Vagina (tissue), 2 donors: ENCODE results near the gene SRSF3. TPM values are rescaled to one million over a fixed set of nuclear protein-coding genes. Genes with fewer than 3 reads are reported as not detected.

Source experiments
- DNase-seq, 2 donors: peaks; one replicate each; pipeline ENCODE4 v3.0.0-alpha.2; 2017; ENCODE audit errors: extremely low spot score in 2 of 2
- H3K27ac ChIP-seq: fragments of 200-600 bp; sonication (generic); one replicate; pipeline ENCODE4 v1.5.1; 2019
- H3K27me3 ChIP-seq: fragments of 200-600 bp; sonication (generic); one replicate; pipeline ENCODE4 v1.5.1; 2019
- H3K36me3 ChIP-seq, 2 donors: fragments of 200-600 bp; sonication (generic); one replicate each; pipeline ENCODE4 v1.5.1; 2017 to 2019
- H3K4me1 ChIP-seq: fragments of 200-600 bp; sonication (generic); one replicate; pipeline ENCODE4 v1.5.1; 2019
- H3K4me3 ChIP-seq, 2 donors: fragments of 200-600 bp; sonication (generic); 1 replicate in 1 of 2; 2 replicates in 1 of 2; pipeline ENCODE4 v1.5.1; 2016 to 2019
- H3K9me3 ChIP-seq: fragments of 200-600 bp; sonication (generic); one replicate; pipeline ENCODE4 v1.5.1; 2019
- POLR2A ChIP-seq, 2 donors: fragments of 450-650 bp; IDR thresholded peaks; one replicate each; pipeline ENCODE4 v1.6.1; 2017; ENCODE audit warnings: antibody characterized with exemption in 2 of 2, mild to moderate bottlenecking in 2 of 2, moderate library complexity in 2 of 2
- POLR2AphosphoS5 ChIP-seq, 2 donors: sonication (generic); formaldehyde crosslinking; IDR thresholded peaks; one replicate each; pipeline ENCODE4 v1.9.0; 2017; ENCODE audit warnings: antibody characterized with exemption in 2 of 2, mild to moderate bottlenecking in 2 of 2, low read depth in 1 of 2; ENCODE audit not compliant: insufficient read depth in 1 of 2
- intact Hi-C: fragments of 100-400 bp; cut with DNase I; formaldehyde crosslinking; loops from one replicate; pipeline ENCODE4 v1.15.1; 2023
- total RNA-seq: library from RNA; depleted of rRNA; stranded (reverse); fragments of >200 nt; gene quantifications from one replicate; pipeline ENCODE4 v1.2.3, GENCODE V29; 2016
- TF ChIP-seq, protein P1 (sequence below), 3 experiments: fragments of 450-650 bp in 2 of 3; fragments of 200-600 bp in 1 of 3; sonication (generic) in 1 of 3; IDR thresholded peaks; one replicate each; pipeline ENCODE4 v1.5.1; 2017 to 2019; ENCODE audit warnings: antibody characterized with exemption in 3 of 3, mild to moderate bottlenecking in 2 of 3, moderate library complexity in 2 of 3

SRSF3 gene
- total RNA-seq, 1 donor from 2014 or later = 144 TPM

DNA sequence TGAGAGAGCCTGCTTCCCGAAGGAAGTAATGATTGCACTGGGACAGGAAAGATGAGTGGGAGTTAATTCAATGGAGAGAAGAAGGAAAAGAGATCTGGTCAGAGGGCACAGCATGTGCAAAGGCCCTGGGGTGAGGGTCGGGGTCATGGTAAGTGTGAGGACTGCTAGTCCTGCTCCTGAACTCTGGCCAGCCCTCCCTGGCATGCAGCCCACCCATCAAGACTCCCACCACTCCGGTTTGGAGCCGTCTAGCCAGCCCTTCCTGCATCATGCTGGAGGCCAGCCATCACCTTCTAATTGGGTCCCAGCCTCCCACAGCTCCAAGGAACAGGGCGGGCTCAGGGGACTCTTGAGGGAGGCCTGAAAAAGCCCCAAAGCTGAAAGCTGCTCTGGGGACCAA is 42.1 kb downstream of the SRSF3 start:
- H3K4me3 ChIP-seq = no peak overlapping the region
- no peaks in the 10 kb centered on the region for H3K4me1 ChIP-seq
- no peaks in the 10 kb centered on the region for H3K36me3 ChIP-seq
- H3K27ac ChIP-seq = no peak overlapping the region
- no peaks in the 10 kb centered on the region for H3K27me3 ChIP-seq
- intact Hi-C loops = no loop called here
- no peaks in the 10 kb centered on the region for H3K9me3 ChIP-seq
- DNase-seq = no peak
- TF ChIP-seq POLR2AphosphoS5 (IDR thresholded peaks at IDR 0.05; ENCODE audit: insufficient read depth in 1 of 2, low read depth in 1 of 2) = no peak
- no peak for TF ChIP-seq POLR2A (IDR thresholded peaks at IDR 0.05)
- TF ChIP-seq, protein P1, sequence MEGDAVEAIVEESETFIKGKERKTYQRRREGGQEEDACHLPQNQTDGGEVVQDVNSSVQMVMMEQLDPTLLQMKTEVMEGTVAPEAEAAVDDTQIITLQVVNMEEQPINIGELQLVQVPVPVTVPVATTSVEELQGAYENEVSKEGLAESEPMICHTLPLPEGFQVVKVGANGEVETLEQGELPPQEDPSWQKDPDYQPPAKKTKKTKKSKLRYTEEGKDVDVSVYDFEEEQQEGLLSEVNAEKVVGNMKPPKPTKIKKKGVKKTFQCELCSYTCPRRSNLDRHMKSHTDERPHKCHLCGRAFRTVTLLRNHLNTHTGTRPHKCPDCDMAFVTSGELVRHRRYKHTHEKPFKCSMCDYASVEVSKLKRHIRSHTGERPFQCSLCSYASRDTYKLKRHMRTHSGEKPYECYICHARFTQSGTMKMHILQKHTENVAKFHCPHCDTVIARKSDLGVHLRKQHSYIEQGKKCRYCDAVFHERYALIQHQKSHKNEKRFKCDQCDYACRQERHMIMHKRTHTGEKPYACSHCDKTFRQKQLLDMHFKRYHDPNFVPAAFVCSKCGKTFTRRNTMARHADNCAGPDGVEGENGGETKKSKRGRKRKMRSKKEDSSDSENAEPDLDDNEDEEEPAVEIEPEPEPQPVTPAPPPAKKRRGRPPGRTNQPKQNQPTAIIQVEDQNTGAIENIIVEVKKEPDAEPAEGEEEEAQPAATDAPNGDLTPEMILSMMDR (IDR thresholded peaks at IDR 0.05) = no peak

DNA sequence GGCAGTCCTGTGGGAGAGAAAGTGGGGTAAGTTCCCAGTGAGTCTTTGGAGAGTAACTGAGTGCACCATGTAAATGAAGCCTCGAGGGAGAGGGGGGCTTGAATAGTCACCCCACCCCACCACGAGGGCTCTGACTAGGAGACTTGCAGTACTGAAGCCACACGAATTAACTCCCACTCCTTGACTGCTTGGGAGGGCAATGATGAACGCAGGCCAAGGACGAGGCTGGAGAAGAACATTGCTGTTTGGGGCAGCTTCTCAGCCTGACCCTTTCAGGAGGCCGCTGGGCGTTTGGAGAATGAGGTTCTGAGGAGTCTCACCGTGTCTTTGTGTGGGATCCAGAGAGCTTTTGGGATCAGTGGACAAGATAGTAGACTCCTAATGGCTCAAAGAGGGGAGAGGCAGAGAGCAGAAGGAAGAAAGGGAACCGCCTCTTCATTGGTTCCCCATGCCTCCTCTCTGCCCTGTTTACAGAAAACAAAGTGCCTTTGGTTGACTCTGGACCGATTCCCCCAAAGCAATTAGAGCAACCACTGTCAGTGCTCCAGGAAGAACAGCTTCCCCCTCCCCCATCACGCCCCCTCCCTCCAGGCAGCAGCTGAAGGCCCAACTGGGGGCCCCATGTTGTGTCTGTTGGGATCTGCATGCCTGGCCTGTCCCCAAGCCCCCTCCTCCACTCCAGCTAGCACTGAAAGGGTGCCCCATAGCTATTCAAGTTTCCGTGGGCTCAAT is 42.7 kb downstream of the SRSF3 start:
- Histone ChIP-seq H3K4me3 (no peak overlapping the region), H3K27me3 (no peaks in the 10 kb centered on the region), H3K27ac (no peak overlapping the region), H3K36me3 (no peaks in the 10 kb centered on the region), H3K9me3 (no peaks in the 10 kb centered on the region), H3K4me1 (no peaks in the 10 kb centered on the region)
- no peak for TF ChIP-seq POLR2AphosphoS5 (IDR thresholded peaks at IDR 0.05; ENCODE audit: insufficient read depth in 1 of 2, low read depth in 1 of 2)
- no peak for TF ChIP-seq POLR2A (IDR thresholded peaks at IDR 0.05)
- TF ChIP-seq, protein P1 (IDR thresholded peaks at IDR 0.05) = no peak
- no peak for DNase-seq
- intact Hi-C loops = no loop called here

DNA sequence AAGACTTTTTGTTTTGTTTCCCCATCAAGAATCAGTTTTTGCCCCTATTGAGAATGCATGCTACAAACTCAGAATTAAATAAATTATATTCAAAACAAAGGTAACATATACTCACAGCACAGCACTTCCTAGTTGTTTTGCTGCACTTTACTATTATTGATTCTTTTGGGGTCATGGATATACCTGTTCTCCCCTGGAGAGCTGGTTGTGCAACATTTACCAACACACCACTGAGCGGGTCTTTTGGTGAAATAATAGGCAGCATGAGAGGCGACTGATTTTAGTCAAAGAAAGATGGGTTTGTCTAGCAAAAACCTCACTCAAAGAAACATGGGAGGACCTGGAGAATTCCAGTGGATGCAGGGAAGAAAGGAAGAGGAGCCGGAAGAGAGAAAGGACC is 44.4 kb downstream of the SRSF3 start:
- peaks cover 9% of the 10 kb centered on the region for H3K4me1 ChIP-seq
- H3K36me3 ChIP-seq = no peaks in the 10 kb centered on the region
- no peak overlapping the region for H3K27ac ChIP-seq
- no peaks in the 10 kb centered on the region for H3K27me3 ChIP-seq
- no peak overlapping the region for H3K4me3 ChIP-seq
- H3K9me3 ChIP-seq = no peaks in the 10 kb centered on the region
- intact Hi-C loops = no loop called here
- TF ChIP-seq POLR2AphosphoS5 (IDR thresholded peaks at IDR 0.05; ENCODE audit: insufficient read depth in 1 of 2, low read depth in 1 of 2) (no peak), POLR2A (IDR thresholded peaks at IDR 0.05) (no peak)
- TF ChIP-seq, protein P1 (IDR thresholded peaks at IDR 0.05) = no peak
- DNase-seq = no peak

DNA sequence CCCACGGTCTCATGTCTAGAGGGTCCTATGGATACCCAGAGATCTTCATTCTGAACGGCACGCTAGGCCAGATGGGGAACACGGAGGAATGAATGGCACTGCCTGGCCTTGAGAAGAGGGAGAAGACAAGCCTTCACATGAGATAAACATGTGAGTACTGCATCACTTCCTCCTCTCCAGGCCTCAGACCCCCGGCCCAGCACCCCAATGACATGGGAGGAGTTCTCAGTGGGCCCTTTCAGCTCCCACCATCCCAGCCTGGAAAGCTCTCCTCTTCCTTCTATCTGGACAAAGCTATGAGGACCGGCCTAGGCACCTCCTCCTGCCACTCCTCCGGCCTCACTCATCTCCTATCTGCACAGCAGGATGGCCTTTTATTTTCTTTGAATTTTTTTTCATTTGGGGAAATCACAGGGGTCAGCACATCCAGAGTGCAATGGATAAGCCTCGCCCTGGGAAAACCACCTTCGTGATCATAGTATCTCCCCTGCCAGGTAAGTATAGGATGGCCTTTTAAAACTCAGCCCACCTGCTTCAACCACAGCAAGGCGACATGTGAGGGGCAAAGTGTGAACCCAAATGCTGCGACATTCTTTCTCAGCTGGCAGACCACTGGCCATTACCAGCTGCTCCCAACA is 45.1 kb downstream of the SRSF3 start:
- H3K4me3 ChIP-seq = no peak overlapping the region
- no peaks in the 10 kb centered on the region for H3K27me3 ChIP-seq
- no peaks in the 10 kb centered on the region for H3K9me3 ChIP-seq
- intact Hi-C loops = no loop called here
- no peak overlapping the region for H3K27ac ChIP-seq
- no peak for DNase-seq
- H3K36me3 ChIP-seq = no peaks in the 10 kb centered on the region
- H3K4me1 ChIP-seq = peaks cover 11% of the 10 kb centered on the region
- no peak for TF ChIP-seq POLR2A (IDR thresholded peaks at IDR 0.05)
- TF ChIP-seq, protein P1 (IDR thresholded peaks at IDR 0.05) = no peak
- no peak for TF ChIP-seq POLR2AphosphoS5 (IDR thresholded peaks at IDR 0.05; ENCODE audit: insufficient read depth in 1 of 2, low read depth in 1 of 2)

DNA sequence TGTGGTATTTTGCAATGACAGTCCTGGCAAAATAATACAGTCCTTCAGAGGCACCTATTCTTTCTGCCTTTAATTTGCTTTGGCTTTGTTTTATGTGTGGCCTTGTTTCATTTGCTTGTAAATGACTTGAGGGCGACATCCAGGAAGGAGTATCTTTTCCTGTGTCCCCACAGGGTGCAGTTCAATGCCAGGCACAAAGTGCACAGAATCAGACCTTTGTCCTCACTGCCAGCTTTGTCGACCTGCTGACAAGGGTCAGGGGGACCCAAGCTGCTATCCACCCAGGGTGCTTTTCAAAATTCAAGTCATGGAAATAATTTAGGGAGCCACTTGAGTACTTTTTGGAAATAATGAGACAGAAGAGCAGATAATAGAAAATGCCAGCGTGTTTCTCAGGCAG is 47.4 kb downstream of the SRSF3 start:
- Histone ChIP-seq H3K27me3 (no peaks in the 10 kb centered on the region), H3K27ac (no peak overlapping the region), H3K4me3 (no peak overlapping the region), H3K9me3 (no peaks in the 10 kb centered on the region), H3K36me3 (no peaks in the 10 kb centered on the region), H3K4me1 (peaks cover 11% of the 10 kb centered on the region)
- no peak for DNase-seq
- TF ChIP-seq POLR2AphosphoS5 (IDR thresholded peaks at IDR 0.05; ENCODE audit: insufficient read depth in 1 of 2, low read depth in 1 of 2) (no peak), POLR2A (IDR thresholded peaks at IDR 0.05) (no peak)
- TF ChIP-seq, protein P1 (IDR thresholded peaks at IDR 0.05) = no peak
- intact Hi-C loops = no loop called here
